K562 (cell line): Measurements from ENCODE around the gene DDX51. TPM values are rescaled to one million over a fixed set of nuclear protein-coding genes. Genes with fewer than 3 reads are reported as not detected.

Experiments
- CBFB ChIP-seq: sonication (generic); formaldehyde crosslinking; IDR thresholded peaks from 2 replicates; pipeline ENCODE4 v1.4.0; 2020; ENCODE audit warnings: mild to moderate bottlenecking, missing genetic modification reagents
- HNRNPLL ChIP-seq: fragments of 200-400 bp; formaldehyde crosslinking; IDR thresholded peaks from 2 replicates; pipeline ENCODE4 v1.6.1; 2017; ENCODE audit warnings: low read length, low read depth, mild to moderate bottlenecking; ENCODE audit not compliant: poor library complexity, severe bottlenecking
- MGA ChIP-seq: fragments of 450-650 bp; IDR thresholded peaks from 2 replicates; pipeline ENCODE4 v1.6.1; 2016; ENCODE audit warnings: mild to moderate bottlenecking, moderate library complexity
- NELFE ChIP-seq: IDR thresholded peaks from 2 replicates; pipeline ENCODE4 v1.6.1; 2011; ENCODE audit warnings: mild to moderate bottlenecking; ENCODE audit not compliant: insufficient read depth, insufficient read length
- NRF1 ChIP-seq, 2 experiments: fragments of 450-650 bp; IDR thresholded peaks in 1 of 2; conservative IDR thresholded peaks in 1 of 2; 2 replicates each; pipeline ENCODE4 v1.6.1; 2014; ENCODE audit warnings: mild to moderate bottlenecking in 2 of 2
- RBBP5 ChIP-seq: fragments of 200-600 bp; sonication (generic); IDR thresholded peaks from 2 replicates; pipeline ENCODE4 v1.6.1; 2012; ENCODE audit warnings: borderline replicate concordance, mild to moderate bottlenecking, low read length, control low read depth, inconsistent platforms; ENCODE audit not compliant: insufficient read depth, poor library complexity, severe bottlenecking
- SMAD3 ChIP-seq: fragments of 450-650 bp; formaldehyde crosslinking; conservative IDR thresholded peaks from 2 replicates; pipeline ENCODE4 v1.4.0; 2020; ENCODE audit warnings: mild to moderate bottlenecking
- ZNF146 ChIP-seq: IDR thresholded peaks from one replicate; pipeline ENCODE4 v1.6.1; 2018; ENCODE audit warnings: missing compliant biosample characterization; ENCODE audit not compliant: unreplicated experiment
- polyA plus RNA-seq, 8 experiments: library from polyadenylated mRNA; depleted of rRNA in 4 of 8; stranded (reverse) in 5 of 8; unstranded in 3 of 8; fragments of >200 nt; fragmentation: Nextera tagmentation in 2 of 8; fragmentation: Illumina TruSeq in 1 of 8; extraction: Ambion mirVana in 2 of 8; extraction: Trizol in 1 of 8; gene quantifications; 2 replicates each; pipeline versions ENCODE4 v1.2.1 to v1.2.3, GENCODE V29; 2011 to 2014; ENCODE audit warnings: inconsistent platforms in 1 of 8, missing spikeins in 1 of 8
- total RNA-seq, 7 experiments: library from RNA; depleted of rRNA in 6 of 7; stranded (reverse); fragments of >200 nt in 6 of 7; fragmentation: Illumina TruSeq in 2 of 7; extraction: Trizol in 2 of 7; gene quantifications; 2 replicates each; pipeline versions ENCODE4 v1.2.1 to v1.2.3, GENCODE V29; 2011 to 2021; ENCODE audit warnings: low replicate concordance in 1 of 7
- TF ChIP-seq, protein P1 (sequence below), 3 experiments: fragments of 200-800 bp in 1 of 3; fragments of 250-450 bp in 1 of 3; fragments of 450-650 bp in 1 of 3; sonication (Bioruptor Pico) in 1 of 3; sonication (Bioruptor generic) in 1 of 3; formaldehyde crosslinking in 1 of 3; IDR thresholded peaks; 2 replicates each; pipeline versions ENCODE4 v1.6.1 to v1.8.0; 2016 to 2022; ENCODE audit warnings: mild to moderate bottlenecking in 2 of 3, missing genetic modification characterization in 2 of 3, missing compliant biosample characterization in 1 of 3, moderate library complexity in 1 of 3
- TF ChIP-seq, protein P2 (sequence below): sonication (generic); formaldehyde crosslinking; IDR thresholded peaks from 2 replicates; pipeline ENCODE4 v1.9.0; 2022; ENCODE audit warnings: mild to moderate bottlenecking, missing genetic modification reagents

Gene DDX51
- total and polyA plus RNA-seq, 9 of the 15 experiments (the other 6 are each of a cell fraction or from before 2014, with no cell fraction given): 1.1 to 35.9 (median 12.4) TPM

GRCh38 chr12:132189378-132190011 lies 45.4 kb upstream of the DDX51 start (continued):
- TF ChIP-seq NELFE (no peak), SMAD3 (no peak), CBFB (CRISPR knock-in tag) (0 out of 2 replicates have a peak, but pooled peaks have one; percentile 35), ZNF146 (CRISPR knock-in tag) (no peak), RBBP5 (peak; percentile 31), NRF1 (conservative IDR thresholded peaks at IDR 0.05 in 1 of 2, IDR thresholded peaks at IDR 0.05 in 1 of 2) (peak; percentile 83 to 85), HNRNPLL (peak; percentile 93), MGA (peak; percentile 57)
- TF ChIP-seq, protein P1, sequence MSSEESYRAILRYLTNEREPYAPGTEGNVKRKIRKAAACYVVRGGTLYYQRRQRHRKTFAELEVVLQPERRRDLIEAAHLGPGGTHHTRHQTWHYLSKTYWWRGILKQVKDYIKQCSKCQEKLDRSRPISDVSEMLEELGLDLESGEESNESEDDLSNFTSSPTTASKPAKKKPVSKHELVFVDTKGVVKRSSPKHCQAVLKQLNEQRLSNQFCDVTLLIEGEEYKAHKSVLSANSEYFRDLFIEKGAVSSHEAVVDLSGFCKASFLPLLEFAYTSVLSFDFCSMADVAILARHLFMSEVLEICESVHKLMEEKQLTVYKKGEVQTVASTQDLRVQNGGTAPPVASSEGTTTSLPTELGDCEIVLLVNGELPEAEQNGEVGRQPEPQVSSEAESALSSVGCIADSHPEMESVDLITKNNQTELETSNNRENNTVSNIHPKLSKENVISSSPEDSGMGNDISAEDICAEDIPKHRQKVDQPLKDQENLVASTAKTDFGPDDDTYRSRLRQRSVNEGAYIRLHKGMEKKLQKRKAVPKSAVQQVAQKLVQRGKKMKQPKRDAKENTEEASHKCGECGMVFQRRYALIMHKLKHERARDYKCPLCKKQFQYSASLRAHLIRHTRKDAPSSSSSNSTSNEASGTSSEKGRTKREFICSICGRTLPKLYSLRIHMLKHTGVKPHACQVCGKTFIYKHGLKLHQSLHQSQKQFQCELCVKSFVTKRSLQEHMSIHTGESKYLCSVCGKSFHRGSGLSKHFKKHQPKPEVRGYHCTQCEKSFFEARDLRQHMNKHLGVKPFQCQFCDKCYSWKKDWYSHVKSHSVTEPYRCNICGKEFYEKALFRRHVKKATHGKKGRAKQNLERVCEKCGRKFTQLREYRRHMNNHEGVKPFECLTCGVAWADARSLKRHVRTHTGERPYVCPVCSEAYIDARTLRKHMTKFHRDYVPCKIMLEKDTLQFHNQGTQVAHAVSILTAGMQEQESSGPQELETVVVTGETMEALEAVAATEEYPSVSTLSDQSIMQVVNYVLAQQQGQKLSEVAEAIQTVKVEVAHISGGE (CRISPR knock-in tag; IDR thresholded peaks at IDR 0.05): peak in 2 of 3 experiments; percentile 13 to 28; a peak in 1 of 6 replicates
- TF ChIP-seq, protein P2, sequence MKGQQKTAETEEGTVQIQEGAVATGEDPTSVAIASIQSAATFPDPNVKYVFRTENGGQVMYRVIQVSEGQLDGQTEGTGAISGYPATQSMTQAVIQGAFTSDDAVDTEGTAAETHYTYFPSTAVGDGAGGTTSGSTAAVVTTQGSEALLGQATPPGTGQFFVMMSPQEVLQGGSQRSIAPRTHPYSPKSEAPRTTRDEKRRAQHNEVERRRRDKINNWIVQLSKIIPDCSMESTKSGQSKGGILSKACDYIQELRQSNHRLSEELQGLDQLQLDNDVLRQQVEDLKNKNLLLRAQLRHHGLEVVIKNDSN: 0 out of 2 replicates have a peak, but pooled peaks have one; percentile 19
